GM18526 (cell line): ENCODE results near the gene NSMCE1.

ENCODE experiments used
- POLR2A ChIP-seq: IDR thresholded peaks from 3 replicates; pipeline ENCODE4 v1.6.1; 2011; ENCODE audit not compliant: insufficient read length; ENCODE audit errors: extremely low read depth

Gene NSMCE1

GRCh38 chr16:27308792-27309191 is 40.2 kb upstream of the NSMCE1 start:
- TF ChIP-seq POLR2A: no peak

DNA sequence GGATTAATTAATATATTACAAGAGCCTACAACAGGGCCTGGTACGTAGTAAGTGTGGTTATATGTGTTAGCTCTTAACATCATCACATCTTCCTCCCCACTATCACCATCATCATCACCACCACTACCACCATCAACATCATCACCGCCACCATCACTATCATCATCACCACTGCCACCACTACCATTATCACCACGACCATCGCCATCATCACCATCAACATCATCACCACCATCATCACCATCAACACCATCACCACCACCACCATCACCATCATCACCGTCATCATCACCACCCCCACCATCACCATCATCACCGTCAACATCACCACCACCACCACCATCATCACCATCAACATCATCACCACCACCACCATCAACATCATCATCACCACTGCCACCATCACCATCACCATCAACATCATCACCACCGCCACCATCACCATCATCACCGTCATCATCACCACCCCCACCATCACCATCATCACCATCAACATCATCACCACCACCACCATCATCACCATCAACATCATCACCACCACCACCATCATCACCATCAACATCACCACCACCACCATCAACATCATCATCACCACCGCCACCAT is 37.4 kb upstream of the NSMCE1 start:
- TF ChIP-seq POLR2A: no peak

- no peak for TF ChIP-seq POLR2A
These were observed 36.5 kb upstream of the NSMCE1 start for GRCh38 chr16:27304881-27305745.

DNA sequence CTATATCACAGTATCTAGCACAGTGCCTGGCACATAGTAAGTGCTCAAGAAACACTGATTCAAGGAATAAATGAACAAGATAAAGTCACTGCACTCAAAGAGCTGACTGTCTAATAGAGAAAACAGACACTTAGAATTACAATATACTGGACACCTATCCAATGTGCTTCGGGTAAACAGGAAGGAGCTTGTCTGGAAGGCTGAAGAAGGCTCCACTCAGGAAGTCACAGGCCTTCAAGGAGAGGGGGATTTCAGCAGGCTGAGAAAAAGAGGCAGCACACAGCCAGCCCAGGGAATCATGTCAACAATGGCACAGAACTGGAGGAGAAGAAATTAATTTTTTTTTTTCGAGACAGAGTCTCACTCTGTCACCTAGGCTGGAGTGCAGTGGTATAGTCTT is 35.5 kb upstream of the NSMCE1 start:
- no peak for TF ChIP-seq POLR2A

GRCh38 chr16:27303256-27304100 is 34.9 kb upstream of the NSMCE1 start:
- TF ChIP-seq POLR2A: no peak

GRCh38 chr16:27302126-27302525 is 33.6 kb upstream of the NSMCE1 start:
- TF ChIP-seq POLR2A: no peak

GRCh38 chr16:27301236-27301861 is 32.8 kb upstream of the NSMCE1 start:
- TF ChIP-seq POLR2A: no peak

GRCh38 chr16:27298132-27298531 is 29.6 kb upstream of the NSMCE1 start:
- no peak for TF ChIP-seq POLR2A

DNA sequence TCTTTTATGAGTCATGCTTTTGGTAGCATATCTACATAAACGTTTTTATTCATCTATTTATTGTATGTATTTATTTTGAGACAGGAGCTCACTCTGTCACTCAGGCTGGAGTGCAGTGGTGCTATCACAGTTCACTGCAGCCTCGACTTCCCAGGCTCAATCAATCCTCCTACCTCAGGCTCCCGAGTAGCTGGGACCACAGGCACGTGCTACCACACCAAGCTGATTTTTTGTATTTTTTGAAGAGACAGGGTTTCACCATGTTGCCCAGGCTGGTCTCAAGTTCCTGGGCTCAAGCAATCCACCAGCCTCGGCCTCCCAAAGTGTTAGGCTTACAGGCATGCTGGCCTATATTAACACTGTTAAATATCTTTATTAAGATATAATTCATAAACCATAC is 24.8 kb upstream of the NSMCE1 start:
- no peak for TF ChIP-seq POLR2A

DNA sequence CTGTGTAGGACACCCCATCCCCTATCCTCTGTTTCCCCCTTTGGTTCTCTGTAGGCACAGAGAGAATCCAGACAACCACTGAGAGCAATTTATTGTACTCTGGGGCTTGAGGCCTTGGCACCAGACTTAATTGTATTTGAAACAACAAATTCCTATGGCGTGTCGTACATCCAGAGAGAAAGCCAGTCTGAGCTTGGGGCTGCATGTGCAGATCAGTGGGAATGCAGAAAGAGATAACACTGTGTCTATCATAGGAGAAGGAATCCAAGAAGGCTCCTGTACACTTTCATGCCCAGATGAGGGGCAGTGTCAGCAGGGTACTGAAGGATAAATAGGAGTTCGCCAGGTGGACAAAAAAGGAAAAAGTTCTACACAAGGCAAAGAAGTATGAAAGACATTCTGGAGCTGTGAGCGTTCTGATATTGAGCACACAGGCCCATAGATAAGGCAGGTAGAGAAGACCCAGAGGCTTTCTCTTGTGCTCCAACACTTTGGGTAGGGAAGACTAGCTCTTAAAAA is 23.2 kb upstream of the NSMCE1 start:
- TF ChIP-seq POLR2A: no peak

GRCh38 chr16:27291106-27291505 is 22.5 kb upstream of the NSMCE1 start:
- no peak for TF ChIP-seq POLR2A

DNA sequence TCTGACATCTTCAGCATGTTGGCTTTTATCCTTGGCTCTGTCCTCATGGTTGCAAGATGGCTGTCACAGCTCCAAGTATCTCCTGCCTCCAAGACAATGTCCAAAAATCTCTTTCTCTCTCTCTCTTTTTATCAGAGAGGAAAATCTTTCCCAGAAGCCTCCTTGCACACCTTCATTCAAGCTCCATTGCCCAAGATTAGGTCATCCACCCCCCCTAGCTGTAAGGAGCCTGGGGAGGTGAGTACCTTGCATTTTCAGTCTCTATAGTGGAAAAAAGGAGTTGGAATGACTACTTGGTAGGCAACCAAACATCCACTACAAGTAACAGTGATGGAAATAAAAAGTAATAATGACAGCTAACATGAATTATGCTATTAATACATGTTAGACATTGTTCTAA is 22.0 kb upstream of the NSMCE1 start:
- no peak for TF ChIP-seq POLR2A

DNA sequence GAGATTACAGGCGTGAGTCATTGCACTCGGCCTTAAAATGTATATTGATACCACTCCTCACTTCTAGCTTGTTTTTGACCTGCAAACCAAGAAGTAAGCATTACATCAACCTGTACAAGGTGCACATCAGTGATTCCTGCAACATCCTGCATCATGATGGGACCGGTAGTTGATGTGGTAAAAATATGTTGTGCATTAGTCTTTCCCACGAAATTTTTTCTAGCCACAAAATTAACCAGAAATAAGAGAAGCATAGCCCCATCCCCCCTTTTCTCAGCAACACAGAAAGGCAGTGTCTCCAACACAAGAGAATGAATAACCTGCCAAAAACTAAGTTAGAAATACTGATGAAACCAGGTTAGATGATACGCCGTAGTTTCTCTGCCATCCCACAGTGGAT is 21.1 kb upstream of the NSMCE1 start:
- no peak for TF ChIP-seq POLR2A

DNA sequence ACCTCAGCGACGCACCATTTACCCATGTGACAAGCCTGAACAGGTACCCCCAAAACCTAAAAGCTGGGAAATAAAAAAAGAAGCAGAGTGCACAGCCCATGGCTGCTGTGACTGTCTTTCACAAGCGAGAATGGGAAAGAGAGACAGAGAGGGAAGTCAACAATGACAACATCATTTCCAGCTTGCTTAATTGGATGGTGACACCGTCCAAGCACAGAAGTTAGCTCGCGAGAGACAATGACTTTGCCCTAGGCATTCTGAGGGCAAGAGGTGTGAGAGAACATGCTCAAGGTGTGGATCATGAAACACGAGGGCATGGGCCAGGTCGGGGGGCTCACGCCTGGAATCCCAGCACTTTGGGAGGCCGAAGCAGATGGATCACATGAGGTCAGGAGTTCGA is 19.3 kb upstream of the NSMCE1 start:
- TF ChIP-seq POLR2A: no peak

DNA sequence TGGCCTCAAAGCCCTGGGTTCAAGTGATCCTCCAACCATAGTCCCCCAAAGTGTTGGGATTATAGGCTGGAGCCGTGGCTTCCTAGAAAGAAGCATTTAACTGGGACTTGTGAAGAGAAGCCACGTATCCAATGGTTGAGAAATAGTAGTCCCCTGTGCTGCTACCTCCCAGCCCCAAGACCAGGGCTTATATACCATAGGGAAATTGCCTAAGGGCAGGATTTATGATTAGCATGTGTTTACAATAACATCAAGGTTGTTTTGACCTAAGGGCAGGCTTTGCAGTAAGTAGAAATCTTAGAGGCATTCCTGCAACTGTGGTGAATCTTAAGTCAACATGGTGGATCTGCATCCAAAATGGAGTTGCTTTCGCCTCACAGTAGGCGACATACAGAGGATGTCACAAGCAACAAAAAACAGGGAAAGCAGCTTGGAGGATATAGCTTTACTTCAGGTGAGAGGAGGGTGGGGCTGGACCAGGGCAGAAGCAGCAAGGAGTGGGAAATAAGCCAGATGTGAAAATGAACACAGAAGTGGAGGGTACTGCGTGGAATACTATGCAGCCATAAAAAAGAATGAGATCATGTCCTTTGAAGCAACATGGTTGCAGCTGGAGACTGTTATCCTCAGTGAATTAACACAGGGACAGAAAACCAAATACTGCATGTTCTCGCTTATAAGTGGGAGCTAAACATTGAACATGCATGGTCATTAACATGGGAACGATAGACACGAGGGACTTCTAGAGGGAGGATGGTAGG is 18.7 kb upstream of the NSMCE1 start:
- TF ChIP-seq POLR2A: no peak

DNA sequence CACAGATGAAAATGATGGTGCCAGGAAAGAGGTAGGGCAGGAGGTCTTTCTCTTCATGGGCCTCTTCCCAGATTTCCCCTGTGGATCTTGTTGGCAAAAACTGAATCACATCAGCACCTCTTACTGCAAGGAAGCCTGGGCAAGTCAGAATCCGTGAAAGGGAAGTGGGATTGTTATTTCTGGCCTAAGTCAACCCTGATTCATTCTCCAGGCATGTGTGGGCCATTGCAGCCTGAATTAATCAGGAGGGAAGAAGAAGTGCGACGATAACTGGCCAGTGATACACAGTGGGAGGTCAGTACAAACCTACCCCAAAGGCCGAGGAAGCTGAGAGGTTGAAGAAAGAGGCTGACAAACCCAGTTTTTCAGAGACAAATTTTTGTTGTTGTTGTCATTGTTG is 17.9 kb upstream of the NSMCE1 start:
- TF ChIP-seq POLR2A: no peak
